C4-2B (cell line): ENCODE data around the gene GALNT17.

Experiments used
- ZFX ChIP-seq: fragments of 450-650 bp; IDR thresholded peaks from 2 replicates; pipeline ENCODE4 v1.6.1; 2017
- TF ChIP-seq, protein P1 (sequence below): fragments of 450-650 bp; conservative IDR thresholded peaks from 2 replicates; pipeline ENCODE4 v1.5.1; 2017; ENCODE audit warnings: mild to moderate bottlenecking

DNA sequence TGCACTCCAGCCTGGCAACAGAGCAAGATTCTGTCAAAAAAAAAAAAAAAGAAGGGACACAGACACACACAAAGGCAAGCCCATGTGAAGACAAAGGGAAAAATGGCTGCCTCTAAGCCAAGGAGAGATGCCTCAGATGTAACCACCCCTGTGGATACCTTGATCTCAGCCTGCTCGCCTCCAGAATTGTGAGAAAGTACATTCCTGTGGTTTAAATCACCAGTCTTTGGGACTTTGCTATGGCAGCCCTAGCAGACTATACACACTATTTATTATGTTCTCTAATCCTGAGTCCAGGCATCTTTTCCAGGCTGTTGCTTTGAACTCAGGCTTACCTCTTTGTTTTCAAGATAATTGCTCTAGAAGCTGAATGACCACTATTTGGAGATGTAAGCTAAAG lies 494.3 kb downstream of the GALNT17 start:
- TF ChIP-seq, protein P1, sequence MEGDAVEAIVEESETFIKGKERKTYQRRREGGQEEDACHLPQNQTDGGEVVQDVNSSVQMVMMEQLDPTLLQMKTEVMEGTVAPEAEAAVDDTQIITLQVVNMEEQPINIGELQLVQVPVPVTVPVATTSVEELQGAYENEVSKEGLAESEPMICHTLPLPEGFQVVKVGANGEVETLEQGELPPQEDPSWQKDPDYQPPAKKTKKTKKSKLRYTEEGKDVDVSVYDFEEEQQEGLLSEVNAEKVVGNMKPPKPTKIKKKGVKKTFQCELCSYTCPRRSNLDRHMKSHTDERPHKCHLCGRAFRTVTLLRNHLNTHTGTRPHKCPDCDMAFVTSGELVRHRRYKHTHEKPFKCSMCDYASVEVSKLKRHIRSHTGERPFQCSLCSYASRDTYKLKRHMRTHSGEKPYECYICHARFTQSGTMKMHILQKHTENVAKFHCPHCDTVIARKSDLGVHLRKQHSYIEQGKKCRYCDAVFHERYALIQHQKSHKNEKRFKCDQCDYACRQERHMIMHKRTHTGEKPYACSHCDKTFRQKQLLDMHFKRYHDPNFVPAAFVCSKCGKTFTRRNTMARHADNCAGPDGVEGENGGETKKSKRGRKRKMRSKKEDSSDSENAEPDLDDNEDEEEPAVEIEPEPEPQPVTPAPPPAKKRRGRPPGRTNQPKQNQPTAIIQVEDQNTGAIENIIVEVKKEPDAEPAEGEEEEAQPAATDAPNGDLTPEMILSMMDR, result no peak
- TF ChIP-seq ZFX, result no peak
